Measurements from ENCODE around the gene CPNE7. TPM values are rescaled to one million over a fixed set of nuclear protein-coding genes. Genes with fewer than 3 reads are reported as not detected.

Gene CPNE7
- polyA plus RNA-seq, 3 donors: not detected

GRCh38 chr16:89530401-89531381 lies 44.9 kb upstream of the CPNE7 start:
- peaks cover 15% of the 10 kb centered on the region for H4K20me1 ChIP-seq (ENCODE audit: insufficient read depth, low read length)
- peaks cover 59 to 85% of the 10 kb centered on the region in 2 donors for H3K36me3 ChIP-seq (replicated peaks in 1 of 2; ENCODE audit: control insufficient read depth in 1 of 2, insufficient read depth in 2 of 2, low read length in 2 of 2)
- no peaks in the 10 kb centered on the region for H3K9me3 ChIP-seq (replicated peaks in 1 of 2; ENCODE audit: control insufficient read depth in 1 of 2, insufficient read depth in 1 of 2, low read length in 2 of 2)
- H3K4me3 Mint-ChIP-seq: no peak overlapping the region
- no peaks in the 10 kb centered on the region for H3K79me2 ChIP-seq (ENCODE audit: insufficient read depth, low read length)
- no peaks in the 10 kb centered on the region for H3K27me3 ChIP-seq (ENCODE audit: control insufficient read depth in 2 of 2, insufficient read depth in 2 of 2, low read length in 2 of 2)
- H3K27ac ChIP-seq (ENCODE audit: low read depth in 1 of 2, low read length in 2 of 2): no peak overlapping the region
- H3K4me2 ChIP-seq (replicated peaks; ENCODE audit: extremely low read depth, low read length, poor library complexity, severe bottlenecking): no peak overlapping the region
- H3K27ac Mint-ChIP-seq: peak overlapping the region in 1 of 7 donors; percentile 15
- peaks cover 23 to 27% of the 10 kb centered on the region in 2 donors for H3K4me1 ChIP-seq (ENCODE audit: control insufficient read depth in 1 of 2, insufficient read depth in 2 of 2, low read length in 2 of 2)
- no peak overlapping the region for H3K4me3 ChIP-seq (replicated peaks in 1 of 3; ENCODE audit: low read depth in 2 of 3, low read length in 3 of 3)
- 97% methylated on average over 35 of the region's 37 CpGs for WGBS (ENCODE audit: insufficient coverage)
- DNase-seq: no peak
- H3K36me3 Mint-ChIP-seq: peaks cover 61 to 87% of the 10 kb centered on the region in 2 donors
- H3K27me3 Mint-ChIP-seq (ENCODE audit: low read depth in 3 of 3): peaks cover 0 to 1% (median 0%) of the 10 kb centered on the region in 3 donors
- intact Hi-C loops (cut with micrococcal nuclease): no loop called here
- TF ChIP-seq, protein P1, sequence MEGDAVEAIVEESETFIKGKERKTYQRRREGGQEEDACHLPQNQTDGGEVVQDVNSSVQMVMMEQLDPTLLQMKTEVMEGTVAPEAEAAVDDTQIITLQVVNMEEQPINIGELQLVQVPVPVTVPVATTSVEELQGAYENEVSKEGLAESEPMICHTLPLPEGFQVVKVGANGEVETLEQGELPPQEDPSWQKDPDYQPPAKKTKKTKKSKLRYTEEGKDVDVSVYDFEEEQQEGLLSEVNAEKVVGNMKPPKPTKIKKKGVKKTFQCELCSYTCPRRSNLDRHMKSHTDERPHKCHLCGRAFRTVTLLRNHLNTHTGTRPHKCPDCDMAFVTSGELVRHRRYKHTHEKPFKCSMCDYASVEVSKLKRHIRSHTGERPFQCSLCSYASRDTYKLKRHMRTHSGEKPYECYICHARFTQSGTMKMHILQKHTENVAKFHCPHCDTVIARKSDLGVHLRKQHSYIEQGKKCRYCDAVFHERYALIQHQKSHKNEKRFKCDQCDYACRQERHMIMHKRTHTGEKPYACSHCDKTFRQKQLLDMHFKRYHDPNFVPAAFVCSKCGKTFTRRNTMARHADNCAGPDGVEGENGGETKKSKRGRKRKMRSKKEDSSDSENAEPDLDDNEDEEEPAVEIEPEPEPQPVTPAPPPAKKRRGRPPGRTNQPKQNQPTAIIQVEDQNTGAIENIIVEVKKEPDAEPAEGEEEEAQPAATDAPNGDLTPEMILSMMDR (IDR thresholded peaks at IDR 0.05): no peak
- H3K9me3 Mint-ChIP-seq: no peaks in the 10 kb centered on the region
- H3K9ac ChIP-seq (ENCODE audit: insufficient read depth, low read length, poor library complexity, severe bottlenecking): no peak overlapping the region
- H2AFZ ChIP-seq (ENCODE audit: insufficient read depth, low read depth, low read length, poor library complexity, severe bottlenecking): no peak overlapping the region
- H3K4me1 Mint-ChIP-seq: peaks cover 23% of the 10 kb centered on the region

- H3K27me3 Mint-ChIP-seq (ENCODE audit: low read depth in 3 of 3): peaks cover 0 to 1% (median 0%) of the 10 kb centered on the region in 3 donors
- Histone ChIP-seq H2AFZ (ENCODE audit: insufficient read depth, low read depth, low read length, poor library complexity, severe bottlenecking) (no peak overlapping the region), H3K9ac (ENCODE audit: insufficient read depth, low read length, poor library complexity, severe bottlenecking) (no peak overlapping the region), H3K4me1 (ENCODE audit: control insufficient read depth in 1 of 2, insufficient read depth in 2 of 2, low read length in 2 of 2) (peaks cover 23 to 27% of the 10 kb centered on the region in 2 donors), H3K27me3 (ENCODE audit: control insufficient read depth in 2 of 2, insufficient read depth in 2 of 2, low read length in 2 of 2) (no peaks in the 10 kb centered on the region), H3K4me2 (replicated peaks; ENCODE audit: extremely low read depth, low read length, poor library complexity, severe bottlenecking) (no peak overlapping the region), H3K9me3 (replicated peaks in 1 of 2; ENCODE audit: control insufficient read depth in 1 of 2, insufficient read depth in 1 of 2, low read length in 2 of 2) (no peaks in the 10 kb centered on the region), H3K79me2 (ENCODE audit: insufficient read depth, low read length) (no peaks in the 10 kb centered on the region), H3K27ac (ENCODE audit: low read depth in 1 of 2, low read length in 2 of 2) (no peak overlapping the region), H3K4me3 (replicated peaks in 1 of 3; ENCODE audit: low read depth in 2 of 3, low read length in 3 of 3) (no peak overlapping the region), H3K36me3 (replicated peaks in 1 of 2; ENCODE audit: control insufficient read depth in 1 of 2, insufficient read depth in 2 of 2, low read length in 2 of 2) (peaks cover 54 to 80% of the 10 kb centered on the region in 2 donors), H4K20me1 (ENCODE audit: insufficient read depth, low read length) (peaks cover 14% of the 10 kb centered on the region)
- peaks cover 23% of the 10 kb centered on the region for H3K4me1 Mint-ChIP-seq
- no peaks in the 10 kb centered on the region for H3K9me3 Mint-ChIP-seq
- peak overlapping the region in 3 of 7 donors; percentile 42 to 70 (median 51) for H3K27ac Mint-ChIP-seq
- H3K36me3 Mint-ChIP-seq: peaks cover 56 to 85% of the 10 kb centered on the region in 2 donors
- DNase-seq: no peak
- 96% methylated on average over 26 of the region's 31 CpGs for WGBS (ENCODE audit: insufficient coverage)
- TF ChIP-seq, protein P1 (IDR thresholded peaks at IDR 0.05): no peak
- H3K4me3 Mint-ChIP-seq: no peak overlapping the region
- intact Hi-C loops (cut with micrococcal nuclease): no loop called here
Measured at GRCh38 chr16:89531821-89532526, 43.6 kb upstream of the CPNE7 start.
